ENCODE data around the gene DLX5. TPM values are rescaled to one million over a fixed set of nuclear protein-coding genes. Genes with fewer than 3 reads are reported as not detected.
A peak's percentile ranks its signal among the peaks of the same experiment; 100 is the strongest.
"Not testable (repeated sequence)": the region's sequence is repeated elsewhere in the genome, so short reads cannot be mapped to it uniquely, and the experiment has no call there.

DLX5 gene
- total RNA-seq, result not detected
- polyA plus RNA-seq, result not detected

DNA sequence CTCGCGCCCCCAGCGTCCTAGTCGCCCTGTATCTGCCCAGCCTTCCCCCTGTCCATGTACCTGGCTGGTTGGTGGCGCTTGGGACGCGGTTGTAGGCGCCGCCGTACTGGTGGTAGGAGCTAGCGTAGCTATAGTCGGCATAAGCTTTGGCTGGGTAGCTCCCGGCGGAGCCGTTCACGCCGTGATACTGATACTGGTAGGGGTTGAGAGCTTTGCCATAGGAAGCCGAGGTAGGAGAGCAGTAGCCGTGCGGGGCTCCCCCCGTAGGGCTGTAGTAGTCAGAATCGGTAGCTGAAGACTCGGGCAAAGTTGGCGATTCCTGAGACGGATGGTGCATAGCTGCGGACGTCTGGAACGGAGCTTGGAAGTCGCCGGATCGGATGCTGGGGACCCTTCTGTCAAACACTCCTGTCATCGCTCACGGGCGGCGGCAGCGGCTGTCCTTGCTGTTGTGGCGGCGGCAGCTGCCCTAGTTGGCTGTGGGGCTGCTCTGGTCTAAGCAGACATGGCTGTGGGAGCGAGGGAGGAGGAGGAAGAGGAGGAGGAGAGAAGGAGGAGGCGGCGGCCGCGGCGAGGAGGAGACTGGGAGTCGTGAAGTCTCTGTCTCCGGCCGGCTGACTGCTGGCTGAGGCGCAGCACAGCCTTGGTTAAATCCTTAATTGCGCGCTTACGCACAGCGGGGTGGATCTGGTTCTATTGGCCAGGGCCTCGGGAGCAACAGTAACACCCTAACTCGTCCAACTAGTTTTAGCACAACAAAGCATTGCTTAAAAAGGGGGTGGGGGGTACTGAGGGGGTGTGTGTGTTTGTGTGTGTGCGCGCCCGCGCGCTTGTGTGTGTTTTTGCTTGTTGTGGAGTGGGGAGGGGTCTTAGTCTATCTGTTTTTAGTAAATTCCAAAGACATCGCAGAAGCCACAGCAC, at the start of gene DLX5:
Gene DLX5, minus strand, starts transcription at position 623 of the 921 bp plus-strand sequence. Its CDS starts 208 bp downstream, at position 415.
- H3K36me3 ChIP-seq (ENCODE audit: insufficient read depth, low read length), result no peaks in the 10 kb centered on the region
- Mint-ChIP-seq H3K4me3 (peak within 1 kb of the TSS in 7 of 8 donors; percentile 2 to 83 (median 52)), H3K4me1 (peaks cover 35 to 61% (median 51%) of the 10 kb centered on the region in 4 donors), H3K36me3 (no peaks in the 10 kb centered on the region), H3K27ac (peak within 1 kb of the TSS in 2 of 7 donors; percentile 5 to 38), H3K27me3 (peaks cover 68 to 79% of the 10 kb centered on the region in 2 donors), H3K9me3 (peaks cover 0 to 9% (median 1%) of the 10 kb centered on the region in 8 donors)
- intact Hi-C loops (cut with micrococcal nuclease), result loop anchor here (5.0 kb wide), 1 partner anchor 153 kb away; no protein-coding TSS in a partner anchor
- POLR2A ChIA-PET (ENCODE audit: partially characterized antibody), result no interaction called here
- no peaks in the 10 kb centered on the region for H3K9me3 ChIP-seq (ENCODE audit: control insufficient read depth in 1 of 2, low read length in 2 of 2)
- H3K4me1 ChIP-seq (ENCODE audit: insufficient read depth, low read length), result peaks cover 17% of the 10 kb centered on the region
- no peak within 1 kb of the TSS for H3K4me3 ChIP-seq (ENCODE audit: low read length in 2 of 2)
- no peak for DNase-seq
- CTCF ChIA-PET (ENCODE audit: partially characterized antibody), result interaction anchor here (0.6 to 0.8 kb wide), 2 partner anchors 90 to 949 kb away, joined by 3 to 4 read pairs; no protein-coding TSS in a partner anchor
- H3K27me3 ChIP-seq (ENCODE audit: insufficient read depth, low read length), result peaks cover 55% of the 10 kb centered on the region
- no peak within 1 kb of the TSS for H3K27ac ChIP-seq (ENCODE audit: low read depth, low read length)

GRCh38 chr7:97072025-97072424, 47.4 kb upstream of the DLX5 start:
- H3K4me3 ChIP-seq (ENCODE audit: low read length in 2 of 2); POLR2A ChIA-PET (ENCODE audit: partially characterized antibody); H3K27me3 ChIP-seq (ENCODE audit: insufficient read depth, low read length); H3K9me3 ChIP-seq (ENCODE audit: control insufficient read depth in 1 of 2, low read length in 2 of 2); DNase-seq; H3K36me3 Mint-ChIP-seq; CTCF ChIA-PET (ENCODE audit: partially characterized antibody); H3K27ac Mint-ChIP-seq; H3K9me3 Mint-ChIP-seq; H3K27ac ChIP-seq (ENCODE audit: low read depth, low read length); H3K4me3 Mint-ChIP-seq; H3K36me3 ChIP-seq (ENCODE audit: insufficient read depth, low read length); intact Hi-C loops (cut with micrococcal nuclease); H3K4me1 Mint-ChIP-seq; H3K4me1 ChIP-seq (ENCODE audit: insufficient read depth, low read length): not testable (repeated sequence)
- peaks cover 16 to 19% of the 10 kb centered on the region in 2 donors for H3K27me3 Mint-ChIP-seq

DNA sequence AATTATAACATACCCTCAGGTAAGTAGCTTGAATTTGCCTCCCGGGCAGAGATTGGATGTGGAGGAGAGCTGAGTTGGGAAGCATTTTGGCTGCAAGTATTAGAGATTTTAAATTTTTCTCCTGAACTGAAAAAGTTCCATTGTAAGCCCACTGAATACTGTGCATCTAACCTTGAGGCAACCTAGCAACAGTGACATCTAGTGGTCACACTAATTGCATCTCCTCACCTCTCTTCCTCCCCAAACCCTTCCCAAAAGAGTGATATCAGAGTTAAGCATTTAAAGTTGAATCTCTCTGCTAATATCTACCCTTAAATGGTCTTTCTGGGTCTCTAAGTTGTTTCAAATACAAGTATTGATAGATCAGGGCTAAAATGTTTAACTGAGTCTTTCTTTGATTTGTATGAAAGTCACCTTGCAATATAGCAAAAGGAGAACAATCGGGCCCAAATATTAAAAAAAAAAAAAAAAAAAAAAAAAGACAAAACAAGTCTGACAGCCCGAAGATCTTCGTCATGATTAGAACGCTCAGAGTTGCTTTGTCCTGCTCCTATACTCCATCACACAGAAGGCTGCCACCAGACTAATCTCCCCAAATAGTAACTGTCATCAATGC, 40.4 kb upstream of the DLX5 start:
- CTCF ChIA-PET (ENCODE audit: partially characterized antibody), result interaction anchor here (1.0 to 4.7 kb wide), 12 partner anchors 10 to 1150 kb away, joined by 3 to 39 read pairs (median 4); no protein-coding TSS in a partner anchor
- no peak overlapping the region for H3K27ac ChIP-seq (ENCODE audit: low read depth, low read length)
- H3K27me3 Mint-ChIP-seq, result peaks cover 1 to 2% of the 10 kb centered on the region in 2 donors
- no peaks in the 10 kb centered on the region for H3K36me3 Mint-ChIP-seq
- no peak overlapping the region for H3K4me3 ChIP-seq (ENCODE audit: low read length in 2 of 2)
- no peaks in the 10 kb centered on the region for H3K4me1 Mint-ChIP-seq
- no peaks in the 10 kb centered on the region for H3K4me1 ChIP-seq (ENCODE audit: insufficient read depth, low read length)
- intact Hi-C loops (cut with micrococcal nuclease), result loop anchor here (1.0 to 2.0 kb wide), 3 partner anchors 650 to 1149 kb away; no protein-coding TSS in a partner anchor
- no peaks in the 10 kb centered on the region for H3K9me3 ChIP-seq (ENCODE audit: control insufficient read depth in 1 of 2, low read length in 2 of 2)
- no peaks in the 10 kb centered on the region for H3K27me3 ChIP-seq (ENCODE audit: insufficient read depth, low read length)
- POLR2A ChIA-PET (ENCODE audit: partially characterized antibody), result no interaction called here
- DNase-seq, result peak in 4 of 5 donors; percentile 20 to 38 (median 28)
- H3K27ac Mint-ChIP-seq, result no peak overlapping the region
- H3K9me3 Mint-ChIP-seq, result peaks cover 0 to 9% (median under 1%) of the 10 kb centered on the region in 8 donors
- no peaks in the 10 kb centered on the region for H3K36me3 ChIP-seq (ENCODE audit: insufficient read depth, low read length)
- no peak overlapping the region for H3K4me3 Mint-ChIP-seq

- DNase-seq, result no peak
- ChIA-PET POLR2A (ENCODE audit: partially characterized antibody) (no interaction called here), CTCF (ENCODE audit: partially characterized antibody) (interaction anchor here (0.6 to 4.7 kb wide), 14 partner anchors 9 to 1148 kb away, joined by 3 to 39 read pairs (median 4); no protein-coding TSS in a partner anchor)
- Mint-ChIP-seq H3K27me3 (peaks cover 0 to 2% of the 10 kb centered on the region in 2 donors), H3K4me3 (no peak overlapping the region), H3K36me3 (no peaks in the 10 kb centered on the region), H3K9me3 (peaks cover 0 to 16% (median 10%) of the 10 kb centered on the region in 8 donors), H3K27ac (no peak overlapping the region), H3K4me1 (no peaks in the 10 kb centered on the region)
- no peak overlapping the region for H3K27ac ChIP-seq (ENCODE audit: low read depth, low read length)
- intact Hi-C loops (cut with micrococcal nuclease), result loop anchor here (2.0 kb wide), 1 partner anchor 649 kb away; no protein-coding TSS in a partner anchor
- H3K4me3 ChIP-seq (ENCODE audit: low read length in 2 of 2), result no peak overlapping the region
- no peaks in the 10 kb centered on the region for H3K27me3 ChIP-seq (ENCODE audit: insufficient read depth, low read length)
- H3K4me1 ChIP-seq (ENCODE audit: insufficient read depth, low read length), result no peaks in the 10 kb centered on the region
- no peaks in the 10 kb centered on the region for H3K36me3 ChIP-seq (ENCODE audit: insufficient read depth, low read length)
- H3K9me3 ChIP-seq (ENCODE audit: control insufficient read depth in 1 of 2, low read length in 2 of 2), result no peaks in the 10 kb centered on the region
Observed at GRCh38 chr7:97064020-97064419, 39.4 kb upstream of the DLX5 start.

DNA sequence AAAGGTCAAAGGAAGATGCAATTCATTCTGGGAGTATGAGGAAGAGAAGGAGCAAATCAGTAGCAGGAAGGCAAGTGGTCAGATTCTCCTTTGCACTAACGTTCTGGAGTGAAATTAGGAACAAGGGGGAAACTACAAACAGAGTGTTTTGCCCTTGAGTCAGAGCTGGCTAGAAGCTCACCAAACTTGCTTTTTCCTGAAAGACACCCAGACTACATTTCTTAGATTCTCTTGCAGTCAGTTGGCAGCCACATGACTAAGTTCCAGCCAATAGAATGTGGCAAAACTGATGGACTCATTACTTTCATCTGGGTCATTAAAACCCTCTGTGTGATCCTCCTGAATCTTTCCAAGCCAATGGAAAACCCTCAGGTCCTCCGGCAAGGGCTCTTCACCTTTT, 18.6 kb upstream of the DLX5 start:
- no peaks in the 10 kb centered on the region for H3K4me1 Mint-ChIP-seq
- H3K27me3 ChIP-seq (ENCODE audit: insufficient read depth, low read length), result peaks cover 13% of the 10 kb centered on the region
- ChIA-PET POLR2A (ENCODE audit: partially characterized antibody) (no interaction called here), CTCF (ENCODE audit: partially characterized antibody) (no interaction called here)
- no peak overlapping the region for H3K4me3 ChIP-seq (ENCODE audit: low read length in 2 of 2)
- intact Hi-C loops (cut with micrococcal nuclease), result no loop called here
- no peak overlapping the region for H3K27ac ChIP-seq (ENCODE audit: low read depth, low read length)
- no peak overlapping the region for H3K27ac Mint-ChIP-seq
- H3K36me3 Mint-ChIP-seq, result no peaks in the 10 kb centered on the region
- DNase-seq, result no peak
- H3K9me3 Mint-ChIP-seq, result no peaks in the 10 kb centered on the region
- no peak overlapping the region for H3K4me3 Mint-ChIP-seq
- H3K36me3 ChIP-seq (ENCODE audit: insufficient read depth, low read length), result no peaks in the 10 kb centered on the region
- H3K9me3 ChIP-seq (ENCODE audit: control insufficient read depth in 1 of 2, low read length in 2 of 2), result no peaks in the 10 kb centered on the region
- no peaks in the 10 kb centered on the region for H3K4me1 ChIP-seq (ENCODE audit: insufficient read depth, low read length)
- H3K27me3 Mint-ChIP-seq, result peaks cover 31 to 32% of the 10 kb centered on the region in 2 donors

- no peaks in the 10 kb centered on the region for H3K4me1 ChIP-seq (ENCODE audit: insufficient read depth, low read length)
- H3K27me3 Mint-ChIP-seq, result peaks cover 29 to 32% of the 10 kb centered on the region in 2 donors
- no peaks in the 10 kb centered on the region for H3K9me3 ChIP-seq (ENCODE audit: control insufficient read depth in 1 of 2, low read length in 2 of 2)
- intact Hi-C loops (cut with micrococcal nuclease), result no loop called here
- POLR2A ChIA-PET (ENCODE audit: partially characterized antibody), result no interaction called here
- no peak overlapping the region for H3K27ac Mint-ChIP-seq
- H3K27ac ChIP-seq (ENCODE audit: low read depth, low read length), result no peak overlapping the region
- no peaks in the 10 kb centered on the region for H3K4me1 Mint-ChIP-seq
- no peaks in the 10 kb centered on the region for H3K9me3 Mint-ChIP-seq
- H3K36me3 ChIP-seq (ENCODE audit: insufficient read depth, low read length), result no peaks in the 10 kb centered on the region
- H3K4me3 ChIP-seq (ENCODE audit: low read length in 2 of 2), result no peak overlapping the region
- H3K27me3 ChIP-seq (ENCODE audit: insufficient read depth, low read length), result peaks cover 13% of the 10 kb centered on the region
- CTCF ChIA-PET (ENCODE audit: partially characterized antibody), result no interaction called here
- DNase-seq, result no peak
- H3K36me3 Mint-ChIP-seq, result no peaks in the 10 kb centered on the region
- no peak overlapping the region for H3K4me3 Mint-ChIP-seq
Observed at GRCh38 chr7:97039374-97040065, 14.9 kb upstream of the DLX5 start.
